CD4-positive, alpha-beta T cell (primary cell): ENCODE results near the gene MAPK8IP1. TPM values are rescaled to one million over a fixed set of nuclear protein-coding genes. Genes with fewer than 3 reads are reported as not detected.

Source experiments
- ATAC-seq: fragments of 200-7000 bp; cut with Tn5 transposase; one replicate; pipeline ENCODE4 v1.10.0; 2022; ENCODE audit warnings: mild to moderate bottlenecking; ENCODE audit not compliant: poor library complexity
- CTCF ChIA-PET: fragments of 350-600 bp; sonication (Branson Sonifier 250); formaldehyde crosslinking; loops from one replicate; lab custom pipeline; 2021; ENCODE audit warnings: antibody characterized with exemption, inconsistent platforms; lab: Charles Lee
- POLR2A ChIA-PET: fragments of 350-600 bp; sonication (Branson Sonifier 250); formaldehyde crosslinking; loops from one replicate; lab custom pipeline; 2021; ENCODE audit warnings: antibody characterized with exemption, inconsistent platforms; lab: Charles Lee
- DNase-seq, 14 experiments: peaks; one replicate each; pipeline ENCODE4 v3.0.0-alpha.2; 2013 to 2020; ENCODE audit warnings: mixed read lengths in 2 of 14
- H3K27ac ChIP-seq, 2 donors: one replicate each; pipeline versions ENCODE4 v1.5.1 to v1.7.0; 2013; ENCODE audit warnings: low read length in 2 of 2, low read depth in 1 of 2, mild to moderate bottlenecking in 1 of 2
- H3K27me3 ChIP-seq, 2 experiments: 1 replicate in 1 of 2; 2 replicates in 1 of 2; pipeline versions ENCODE4 v1.6.1 to v1.7.0; 2013; ENCODE audit warnings: low read length in 2 of 2, control low read depth in 1 of 2, mild to moderate bottlenecking in 1 of 2, moderate library complexity in 1 of 2; ENCODE audit not compliant: insufficient read depth in 2 of 2, control insufficient read depth in 1 of 2
- H3K36me3 ChIP-seq: one replicate; pipeline ENCODE4 v1.6.1; 2013; ENCODE audit warnings: low read length, control low read depth; ENCODE audit not compliant: insufficient read depth
- H3K4me1 ChIP-seq: one replicate; pipeline ENCODE4 v1.6.1; 2013; ENCODE audit warnings: low read length, control low read depth; ENCODE audit not compliant: insufficient read depth
- H3K4me3 ChIP-seq: one replicate; pipeline ENCODE4 v1.5.1; 2013; ENCODE audit warnings: mild to moderate bottlenecking, low read length, moderate library complexity
- H3K9me3 ChIP-seq, 2 experiments: 1 replicate in 1 of 2; 2 replicates in 1 of 2; pipeline versions ENCODE4 v1.6.1 to v1.7.0; 2013; ENCODE audit warnings: low read length in 2 of 2, mild to moderate bottlenecking in 2 of 2, control low read depth in 1 of 2, moderate library complexity in 1 of 2; ENCODE audit not compliant: control insufficient read depth in 1 of 2, insufficient read depth in 1 of 2
- H3K27ac Mint-ChIP-seq: one replicate; pipeline ENCODE4 v1.8.0; 2020; ENCODE audit warnings: mixed read lengths
- H3K27me3 Mint-ChIP-seq: one replicate; pipeline ENCODE4 v1.8.0; 2021; ENCODE audit warnings: mixed read lengths
- H3K36me3 Mint-ChIP-seq: one replicate; pipeline ENCODE4 v1.8.0; 2021; ENCODE audit warnings: low read depth, mixed read lengths
- H3K4me1 Mint-ChIP-seq: one replicate; pipeline ENCODE4 v1.8.0; 2021; ENCODE audit warnings: low read depth, mixed read lengths
- H3K4me3 Mint-ChIP-seq: one replicate; pipeline ENCODE4 v1.8.0; 2020; ENCODE audit warnings: mild to moderate bottlenecking, mixed read lengths
- H3K9me3 Mint-ChIP-seq: one replicate; pipeline ENCODE4 v1.8.0; 2020; ENCODE audit warnings: mixed read lengths
- CTCF ChIP-seq: fragments of 200-600 bp; IDR thresholded peaks from one replicate; pipeline ENCODE4 v1.8.0; 2022; ENCODE audit warnings: antibody characterized with exemption, mild to moderate bottlenecking
- intact Hi-C, 2 experiments: fragments of 100-400 bp; cut with DNase I in 1 of 2; cut with micrococcal nuclease in 1 of 2; formaldehyde crosslinking; loops; one replicate each; pipeline versions ENCODE4 v1.15.1 to v1.9.0; 2023 to 2025; cut with DNase I, micrococcal nuclease
- total RNA-seq, 174 experiments: library from RNA in 2 of 174; stranded (reverse) in 2 of 174; gene quantifications; one replicate each; pipeline ENCODE4 v1.2.3 and lab custom pipeline; 2021 to 2026

Gene MAPK8IP1
- total RNA-seq, 2 experiments from 2014 or later, result 2.3 to 2.4 TPM

- no peak overlapping the region for H3K4me3 Mint-ChIP-seq
- ATAC-seq, result no peak
- peaks cover 8% of the 10 kb centered on the region for H3K27me3 Mint-ChIP-seq
- H3K27ac Mint-ChIP-seq, result no peak overlapping the region
- H3K36me3 ChIP-seq, result peaks cover 8% of the 10 kb centered on the region
- peaks cover 13% of the 10 kb centered on the region for H3K4me1 ChIP-seq
- no peaks in the 10 kb centered on the region for H3K27me3 ChIP-seq
- ChIA-PET CTCF (no interaction called here), POLR2A (no interaction called here)
- H3K4me3 ChIP-seq, result peak overlapping the region; percentile 41
- no peak for TF ChIP-seq CTCF
- peaks cover 29% of the 10 kb centered on the region for H3K36me3 Mint-ChIP-seq
- intact Hi-C loops, result loop anchor here in 1 of 2 experiments (1.0 to 5.0 kb wide), 3 partner anchors 30 to 506 kb away; partner anchors contain the start of genes CHRM4 and CRY2
- peaks cover 0 to 5% of the 10 kb centered on the region in 2 experiments for H3K9me3 ChIP-seq
- DNase-seq, result no peak
- H3K4me1 Mint-ChIP-seq, result peaks cover 11% of the 10 kb centered on the region
- H3K27ac ChIP-seq, result no peak overlapping the region
- H3K9me3 Mint-ChIP-seq, result no peaks in the 10 kb centered on the region
Observed at GRCh38 chr11:45885921-45886721, 670 bp downstream of the MAPK8IP1 start.

- peaks cover 0 to 5% of the 10 kb centered on the region in 2 experiments for H3K9me3 ChIP-seq
- peaks cover 11% of the 10 kb centered on the region for H3K27me3 Mint-ChIP-seq
- no peaks in the 10 kb centered on the region for H3K9me3 Mint-ChIP-seq
- peaks cover 11% of the 10 kb centered on the region for H3K4me1 Mint-ChIP-seq
- H3K4me3 ChIP-seq, result no peak overlapping the region
- H3K4me1 ChIP-seq, result peaks cover 13% of the 10 kb centered on the region
- H3K36me3 Mint-ChIP-seq, result peaks cover 20% of the 10 kb centered on the region
- no peaks in the 10 kb centered on the region for H3K27me3 ChIP-seq
- TF ChIP-seq CTCF, result no peak
- POLR2A ChIA-PET, result no interaction called here
- peak overlapping the region; percentile 1 for H3K4me3 Mint-ChIP-seq
- intact Hi-C loops, result loop anchor here in 1 of 2 experiments (1.0 to 5.0 kb wide), 3 partner anchors 29 to 505 kb away; partner anchors contain the start of genes CHRM4 and CRY2
- no peaks in the 10 kb centered on the region for H3K36me3 ChIP-seq
- CTCF ChIA-PET, result no interaction called here
- ATAC-seq (no peak), DNase-seq (no peak)
- no peak overlapping the region for H3K27ac Mint-ChIP-seq
- no peak overlapping the region for H3K27ac ChIP-seq
Observed at GRCh38 chr11:45886816-45887520, 1.5 kb downstream of the MAPK8IP1 start.

- Histone ChIP-seq H3K36me3 (no peaks in the 10 kb centered on the region), H3K9me3 (peaks cover 0 to 5% of the 10 kb centered on the region in 2 experiments), H3K27me3 (no peaks in the 10 kb centered on the region), H3K4me1 (peaks cover 13% of the 10 kb centered on the region), H3K27ac (no peak overlapping the region), H3K4me3 (no peak overlapping the region)
- Mint-ChIP-seq H3K4me1 (peaks cover 11% of the 10 kb centered on the region), H3K27me3 (peaks cover 16% of the 10 kb centered on the region), H3K9me3 (no peaks in the 10 kb centered on the region), H3K36me3 (peaks cover 14% of the 10 kb centered on the region), H3K27ac (no peak overlapping the region), H3K4me3 (peak overlapping the region; percentile 1)
- DNase-seq (no peak), ATAC-seq (no peak)
- ChIA-PET POLR2A (no interaction called here), CTCF (no interaction called here)
- intact Hi-C loops, result loop anchor here in 1 of 2 experiments (2.0 to 5.0 kb wide), 2 partner anchors 41 to 505 kb away; partner anchors contain the start of genes CHRM4 and CRY2
- no peak for TF ChIP-seq CTCF
Observed at GRCh38 chr11:45887587-45887986, 2.1 kb downstream of the MAPK8IP1 start.
